Neural cell (in vitro differentiated cells): ENCODE data around the gene KRTAP8-1. TPM values are rescaled to one million over a fixed set of nuclear protein-coding genes. Genes with fewer than 3 reads are reported as not detected.

Experiments
- H2AFZ ChIP-seq: fragments of 200-600, 300-800 bp; sonication (generic), shearing (Covaris generic); 2 replicates; pipeline ENCODE4 v1.6.0; 2014; ENCODE audit warnings: low read depth, mild to moderate bottlenecking, antibody characterized with exemption, low read length, moderate library complexity
- H3F3A ChIP-seq: fragments of 200-600 bp; shearing (Covaris generic); 2 replicates; pipeline ENCODE4 v1.6.1; 2016; ENCODE audit warnings: mild to moderate bottlenecking, moderate library complexity, mixed read lengths, antibody characterized with exemption, low read length; ENCODE audit not compliant: insufficient read depth, poor library complexity, severe bottlenecking
- H3K27ac ChIP-seq: fragments of 200-600, 300-800 bp; sonication (generic), shearing (Covaris generic); 2 replicates; pipeline ENCODE4 v1.5.1; 2014; ENCODE audit warnings: mild to moderate bottlenecking, low read length, moderate library complexity
- H3K27me3 ChIP-seq: fragments of 300-800, 200-600 bp; sonication (generic), shearing (Covaris generic); 2 replicates; pipeline ENCODE4 v1.6.0; 2014; ENCODE audit warnings: mild to moderate bottlenecking, low read depth, low read length, moderate library complexity; ENCODE audit not compliant: insufficient read depth
- H3K36me3 ChIP-seq: fragments of 300-800, 200-600 bp; sonication (generic), shearing (Covaris generic); 2 replicates; pipeline ENCODE4 v1.5.1; 2014; ENCODE audit warnings: mild to moderate bottlenecking, antibody characterized with exemption, low read length, moderate library complexity; ENCODE audit not compliant: insufficient read depth
- H3K4me2 ChIP-seq: fragments of 300-800, 200-600 bp; sonication (generic), shearing (Covaris generic); 2 replicates; pipeline ENCODE4 v1.6.0; 2014; ENCODE audit warnings: mild to moderate bottlenecking, low read length
- H3K4me3 ChIP-seq: fragments of 300-800, 200-600 bp; sonication (generic), shearing (Covaris generic); 2 replicates; pipeline ENCODE4 v1.5.1; 2014; ENCODE audit warnings: mild to moderate bottlenecking, low read length, moderate library complexity
- H3K79me2 ChIP-seq: fragments of 200-600 bp; shearing (Covaris generic); replicated peaks from 2 replicates; pipeline ENCODE4 v1.6.0; 2014; ENCODE audit warnings: mild to moderate bottlenecking, low read length, moderate library complexity; ENCODE audit not compliant: insufficient read depth
- H3K9ac ChIP-seq: fragments of 300-800, 200-600 bp; sonication (generic), shearing (Covaris generic); 2 replicates; pipeline ENCODE4 v1.6.1; 2016; ENCODE audit warnings: mild to moderate bottlenecking, low read length, mixed read lengths
- H3K9me2 ChIP-seq: fragments of 200-600 bp; shearing (Covaris generic); 2 replicates; pipeline ENCODE4 v1.6.1; 2016; ENCODE audit warnings: mild to moderate bottlenecking, low read length, mixed read lengths; ENCODE audit not compliant: insufficient read depth
- H3K9me3 ChIP-seq: fragments of 200-600, 300-800 bp; sonication (generic), shearing (Covaris generic); 2 replicates; pipeline ENCODE4 v1.6.1; 2016; ENCODE audit warnings: mild to moderate bottlenecking, mixed run types, low read length, moderate library complexity, mixed read lengths
- H4K20me1 ChIP-seq: fragments of 200-600 bp; shearing (Covaris generic); 2 replicates; pipeline ENCODE4 v1.6.1; 2016; ENCODE audit warnings: mild to moderate bottlenecking, mixed run types; ENCODE audit not compliant: insufficient read depth
- EP300 ChIP-seq: fragments of 450-650 bp; conservative IDR thresholded peaks from 2 replicates; pipeline ENCODE4 v1.6.1; 2014; ENCODE audit warnings: antibody characterized with exemption, mild to moderate bottlenecking, moderate library complexity; ENCODE audit not compliant: poor library complexity, severe bottlenecking
- EZH2 ChIP-seq: fragments of 200-600, 300-800 bp; shearing (Covaris generic), sonication (generic); IDR thresholded peaks from 2 replicates; pipeline ENCODE4 v1.6.1; 2014; ENCODE audit warnings: antibody characterized with exemption, low read length, borderline replicate concordance, mild to moderate bottlenecking; ENCODE audit not compliant: insufficient read depth, poor library complexity, severe bottlenecking
- MXI1 ChIP-seq: fragments of 450-650 bp; conservative IDR thresholded peaks from 2 replicates; pipeline ENCODE4 v1.6.1; 2014; ENCODE audit warnings: antibody characterized with exemption, mild to moderate bottlenecking; ENCODE audit not compliant: poor library complexity, severe bottlenecking
- POLR2AphosphoS5 ChIP-seq: IDR thresholded peaks from 2 replicates; pipeline ENCODE4 v1.6.1; 2012
- RAD21 ChIP-seq: fragments of 450-650 bp; conservative IDR thresholded peaks from 2 replicates; pipeline ENCODE4 v1.6.1; 2014; ENCODE audit warnings: antibody characterized with exemption, mild to moderate bottlenecking, moderate library complexity
- SMC3 ChIP-seq: fragments of 450-650 bp; conservative IDR thresholded peaks from 2 replicates; pipeline ENCODE4 v1.6.1; 2014; ENCODE audit warnings: antibody characterized with exemption, mild to moderate bottlenecking, moderate library complexity; ENCODE audit not compliant: poor library complexity
- TAF1 ChIP-seq: IDR thresholded peaks from 2 replicates; pipeline ENCODE4 v1.6.1; 2012; ENCODE audit warnings: low read depth
- polyA minus RNA-seq: library from RNA; depleted of rRNA, polyadenylated mRNA; stranded (reverse); fragments of >200 nt; gene quantifications from 2 replicates; pipeline ENCODE4 v1.2.3, GENCODE V29; 2014
- polyA plus RNA-seq: library from polyadenylated mRNA; depleted of rRNA; stranded (reverse); fragments of >200 nt; gene quantifications from 2 replicates; pipeline ENCODE4 v1.2.3, GENCODE V29; 2014
- TF ChIP-seq, protein P1 (sequence below): IDR thresholded peaks from 2 replicates; pipeline ENCODE4 v1.6.1; 2012; ENCODE audit warnings: borderline replicate concordance
- TF ChIP-seq, protein P2 (sequence below): fragments of 450-650 bp; IDR thresholded peaks from 2 replicates; pipeline ENCODE4 v1.5.1; 2014; ENCODE audit warnings: antibody characterized with exemption, mild to moderate bottlenecking, moderate library complexity; ENCODE audit not compliant: poor library complexity, severe bottlenecking

KRTAP8-1 gene, protein sequence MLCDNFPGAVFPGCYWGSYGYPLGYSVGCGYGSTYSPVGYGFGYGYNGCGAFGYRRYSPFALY
- polyA plus RNA-seq (not detected in 2 replicates), polyA minus RNA-seq (not detected in 2 replicates)

DNA sequence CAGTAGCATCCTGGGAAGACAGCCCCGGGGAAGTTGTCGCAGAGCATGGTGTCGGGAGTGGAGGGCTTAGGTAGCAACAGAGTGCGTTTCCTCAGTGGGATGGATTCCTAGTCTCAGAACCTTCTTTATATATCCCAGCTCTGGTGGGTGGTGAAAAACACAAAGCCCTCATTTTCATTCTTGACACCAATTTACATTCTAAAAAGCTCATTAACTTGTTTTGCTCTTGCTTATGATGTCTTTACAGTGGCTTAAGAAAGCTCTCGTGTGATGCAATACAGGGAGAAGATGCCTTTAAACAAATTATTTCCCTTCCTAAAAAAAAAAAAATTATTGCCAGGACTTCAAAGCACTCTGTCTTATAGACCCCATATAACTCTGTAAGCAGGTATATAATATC lies at the start of gene KRTAP8-1:
KRTAP8-1 (minus strand) TSS at position 101 of the 400 bp plus-strand sequence; CDS start at position 47, 54 bp downstream.
- H2AFZ ChIP-seq = no peak within 1 kb of the TSS
- no peaks in the 10 kb centered on the region for H3F3A ChIP-seq
- no peaks in the 10 kb centered on the region for H3K79me2 ChIP-seq
- no peak within 1 kb of the TSS for H3K27ac ChIP-seq
- H3K36me3 ChIP-seq = no peaks in the 10 kb centered on the region
- H3K4me3 ChIP-seq = no peak within 1 kb of the TSS
- no peaks in the 10 kb centered on the region for H3K9me2 ChIP-seq
- no peak within 1 kb of the TSS for H3K9ac ChIP-seq
- TF ChIP-seq SMC3 (no peak), POLR2AphosphoS5 (no peak), TAF1 (no peak), RAD21 (no peak)
- TF ChIP-seq, protein P1, sequence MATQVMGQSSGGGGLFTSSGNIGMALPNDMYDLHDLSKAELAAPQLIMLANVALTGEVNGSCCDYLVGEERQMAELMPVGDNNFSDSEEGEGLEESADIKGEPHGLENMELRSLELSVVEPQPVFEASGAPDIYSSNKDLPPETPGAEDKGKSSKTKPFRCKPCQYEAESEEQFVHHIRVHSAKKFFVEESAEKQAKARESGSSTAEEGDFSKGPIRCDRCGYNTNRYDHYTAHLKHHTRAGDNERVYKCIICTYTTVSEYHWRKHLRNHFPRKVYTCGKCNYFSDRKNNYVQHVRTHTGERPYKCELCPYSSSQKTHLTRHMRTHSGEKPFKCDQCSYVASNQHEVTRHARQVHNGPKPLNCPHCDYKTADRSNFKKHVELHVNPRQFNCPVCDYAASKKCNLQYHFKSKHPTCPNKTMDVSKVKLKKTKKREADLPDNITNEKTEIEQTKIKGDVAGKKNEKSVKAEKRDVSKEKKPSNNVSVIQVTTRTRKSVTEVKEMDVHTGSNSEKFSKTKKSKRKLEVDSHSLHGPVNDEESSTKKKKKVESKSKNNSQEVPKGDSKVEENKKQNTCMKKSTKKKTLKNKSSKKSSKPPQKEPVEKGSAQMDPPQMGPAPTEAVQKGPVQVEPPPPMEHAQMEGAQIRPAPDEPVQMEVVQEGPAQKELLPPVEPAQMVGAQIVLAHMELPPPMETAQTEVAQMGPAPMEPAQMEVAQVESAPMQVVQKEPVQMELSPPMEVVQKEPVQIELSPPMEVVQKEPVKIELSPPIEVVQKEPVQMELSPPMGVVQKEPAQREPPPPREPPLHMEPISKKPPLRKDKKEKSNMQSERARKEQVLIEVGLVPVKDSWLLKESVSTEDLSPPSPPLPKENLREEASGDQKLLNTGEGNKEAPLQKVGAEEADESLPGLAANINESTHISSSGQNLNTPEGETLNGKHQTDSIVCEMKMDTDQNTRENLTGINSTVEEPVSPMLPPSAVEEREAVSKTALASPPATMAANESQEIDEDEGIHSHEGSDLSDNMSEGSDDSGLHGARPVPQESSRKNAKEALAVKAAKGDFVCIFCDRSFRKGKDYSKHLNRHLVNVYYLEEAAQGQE = no peak
- no peaks in the 10 kb centered on the region for H4K20me1 ChIP-seq
- no peak within 1 kb of the TSS for H3K4me2 ChIP-seq
- H3K9me3 ChIP-seq = no peaks in the 10 kb centered on the region
- no peaks in the 10 kb centered on the region for H3K27me3 ChIP-seq

DNA sequence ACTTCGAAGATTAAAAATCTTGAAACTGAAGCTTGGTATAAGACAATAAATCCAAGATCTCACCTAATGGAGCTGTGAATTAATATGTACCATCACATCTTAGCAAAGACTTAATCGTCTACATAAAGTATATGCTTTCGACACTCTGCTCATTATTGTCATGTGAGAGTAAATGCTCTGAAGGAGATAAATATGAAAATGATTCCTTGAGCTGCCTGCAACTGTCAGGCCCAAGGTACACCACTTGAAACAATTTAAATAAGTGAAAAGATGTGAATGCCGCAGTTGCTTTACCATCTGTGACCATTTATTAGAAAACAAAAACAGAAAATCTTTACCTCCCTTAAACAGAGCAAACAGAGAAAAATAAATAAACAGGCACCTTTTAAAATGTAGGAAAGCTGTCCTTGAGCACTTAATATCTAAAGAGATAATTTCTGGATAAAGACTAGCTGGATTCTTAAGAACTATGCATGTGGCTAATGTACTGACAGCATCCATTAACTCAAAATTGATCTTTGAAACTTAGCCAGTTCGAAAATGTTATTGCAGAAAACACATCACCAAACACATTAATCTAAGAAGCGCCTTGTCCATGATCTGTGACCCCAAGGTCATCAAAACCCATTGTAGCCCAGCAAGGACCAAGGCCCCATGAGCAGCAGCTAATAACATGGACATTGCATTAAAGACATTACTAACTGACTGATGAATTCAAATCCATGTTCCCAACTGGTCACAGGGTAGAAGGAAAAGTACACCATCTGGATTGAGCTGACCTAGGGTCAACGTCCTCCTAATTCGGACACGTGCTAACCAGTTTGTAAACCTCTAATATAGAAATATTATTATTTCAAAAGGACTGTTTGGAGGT lies 34.8 kb upstream of the KRTAP8-1 start:
- Histone ChIP-seq H3F3A (no peaks in the 10 kb centered on the region), H3K79me2 (no peaks in the 10 kb centered on the region), H4K20me1 (no peaks in the 10 kb centered on the region), H3K27ac (peak overlapping the region; percentile 56), H3K27me3 (no peaks in the 10 kb centered on the region), H3K36me3 (no peaks in the 10 kb centered on the region), H3K4me3 (peak overlapping the region; percentile 14), H3K9me3 (no peaks in the 10 kb centered on the region), H3K9ac (no peak overlapping the region), H3K4me2 (peak overlapping the region; percentile 8), H3K9me2 (no peaks in the 10 kb centered on the region), H2AFZ (no peak overlapping the region)
- TF ChIP-seq SMC3 (no peak), EZH2 (no peak), RAD21 (no peak), TAF1 (no peak), MXI1 (no peak), EP300 (no peak), POLR2AphosphoS5 (no peak)
- TF ChIP-seq, protein P1 = no peak
- TF ChIP-seq, protein P2, sequence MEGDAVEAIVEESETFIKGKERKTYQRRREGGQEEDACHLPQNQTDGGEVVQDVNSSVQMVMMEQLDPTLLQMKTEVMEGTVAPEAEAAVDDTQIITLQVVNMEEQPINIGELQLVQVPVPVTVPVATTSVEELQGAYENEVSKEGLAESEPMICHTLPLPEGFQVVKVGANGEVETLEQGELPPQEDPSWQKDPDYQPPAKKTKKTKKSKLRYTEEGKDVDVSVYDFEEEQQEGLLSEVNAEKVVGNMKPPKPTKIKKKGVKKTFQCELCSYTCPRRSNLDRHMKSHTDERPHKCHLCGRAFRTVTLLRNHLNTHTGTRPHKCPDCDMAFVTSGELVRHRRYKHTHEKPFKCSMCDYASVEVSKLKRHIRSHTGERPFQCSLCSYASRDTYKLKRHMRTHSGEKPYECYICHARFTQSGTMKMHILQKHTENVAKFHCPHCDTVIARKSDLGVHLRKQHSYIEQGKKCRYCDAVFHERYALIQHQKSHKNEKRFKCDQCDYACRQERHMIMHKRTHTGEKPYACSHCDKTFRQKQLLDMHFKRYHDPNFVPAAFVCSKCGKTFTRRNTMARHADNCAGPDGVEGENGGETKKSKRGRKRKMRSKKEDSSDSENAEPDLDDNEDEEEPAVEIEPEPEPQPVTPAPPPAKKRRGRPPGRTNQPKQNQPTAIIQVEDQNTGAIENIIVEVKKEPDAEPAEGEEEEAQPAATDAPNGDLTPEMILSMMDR = no peak
